ENCODE results near the gene TANC1.
"Not testable (repeated sequence)": the region's sequence is repeated elsewhere in the genome, so short reads cannot be mapped to it uniquely, and the experiment has no call there.

The TANC1 gene

DNA sequence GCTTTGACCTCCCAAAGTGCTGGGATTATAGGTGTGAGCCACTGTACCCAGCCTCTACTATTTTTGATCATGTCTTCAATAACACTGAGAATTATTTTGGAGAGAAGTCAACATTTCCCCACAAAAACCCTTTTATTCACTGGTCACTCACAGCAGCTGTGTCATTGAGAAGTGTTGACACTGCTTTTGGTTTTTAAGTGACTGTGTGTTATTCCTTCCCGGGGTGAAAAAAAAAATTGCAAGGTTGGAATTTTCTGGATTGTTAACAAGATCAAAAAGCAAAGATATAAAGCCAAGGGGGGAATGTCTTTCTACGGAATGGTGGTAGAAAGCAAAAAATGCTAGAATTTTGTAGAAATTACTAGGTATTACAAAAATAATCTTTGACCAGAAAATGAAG is 61.5 kb downstream of the TANC1 start:
- no peak for DNase-seq (ENCODE audit: low read depth)

DNA sequence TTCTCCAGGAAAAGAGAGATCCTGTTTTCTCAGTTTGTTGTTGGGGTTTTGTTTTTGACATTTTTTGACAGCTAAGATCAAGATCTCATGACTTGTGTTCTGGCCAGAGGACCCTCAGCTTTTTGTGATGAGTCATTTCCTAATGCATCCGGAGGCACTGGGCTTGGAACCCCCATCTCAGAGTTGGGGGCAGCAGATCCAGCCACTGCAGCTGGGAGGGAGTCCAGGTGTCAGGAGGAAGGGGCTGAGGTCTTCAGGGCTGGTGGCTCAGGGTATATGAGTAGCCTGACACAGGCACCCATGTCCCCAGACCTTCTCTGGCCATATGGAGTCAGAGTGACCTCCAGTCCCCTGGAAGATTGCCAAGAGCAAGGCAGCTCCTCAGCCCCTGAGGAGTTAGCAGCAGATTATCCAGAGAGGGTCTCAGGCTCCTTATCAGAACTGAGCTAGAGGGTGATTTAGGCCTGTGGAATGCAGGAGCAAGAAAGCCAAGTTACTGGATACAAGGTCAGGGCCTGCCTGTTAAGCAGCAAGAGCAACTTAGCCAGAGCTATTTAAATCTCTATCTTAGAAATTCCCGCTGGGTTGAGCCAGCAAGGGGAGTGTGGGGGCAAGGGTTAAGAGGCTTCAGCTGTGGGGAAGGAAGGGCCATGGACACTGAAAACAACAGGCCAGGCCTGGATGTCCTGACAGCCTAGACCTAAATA is 62.4 kb downstream of the TANC1 start:
- no peak for DNase-seq (ENCODE audit: low read depth)

DNA sequence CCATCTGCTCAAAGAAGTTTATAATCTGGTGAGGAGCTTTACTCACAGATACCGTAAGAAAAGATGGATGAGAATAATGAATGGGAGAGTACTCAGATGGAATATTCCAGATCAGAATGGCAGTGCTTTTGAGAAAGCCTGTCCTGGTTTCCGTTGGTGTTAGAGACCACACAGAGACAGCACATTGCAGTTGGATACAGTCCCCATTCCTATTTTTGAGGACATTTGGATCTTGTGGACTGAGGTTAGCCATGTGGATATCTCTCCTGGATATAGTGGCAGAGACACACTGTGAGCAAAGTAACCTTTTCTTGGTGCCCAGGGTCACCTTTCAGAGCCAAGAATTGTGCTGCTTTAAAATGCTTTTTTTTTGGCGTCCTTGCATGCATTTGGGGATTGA is 63.7 kb downstream of the TANC1 start:
- no peak for DNase-seq (ENCODE audit: low read depth)

DNA sequence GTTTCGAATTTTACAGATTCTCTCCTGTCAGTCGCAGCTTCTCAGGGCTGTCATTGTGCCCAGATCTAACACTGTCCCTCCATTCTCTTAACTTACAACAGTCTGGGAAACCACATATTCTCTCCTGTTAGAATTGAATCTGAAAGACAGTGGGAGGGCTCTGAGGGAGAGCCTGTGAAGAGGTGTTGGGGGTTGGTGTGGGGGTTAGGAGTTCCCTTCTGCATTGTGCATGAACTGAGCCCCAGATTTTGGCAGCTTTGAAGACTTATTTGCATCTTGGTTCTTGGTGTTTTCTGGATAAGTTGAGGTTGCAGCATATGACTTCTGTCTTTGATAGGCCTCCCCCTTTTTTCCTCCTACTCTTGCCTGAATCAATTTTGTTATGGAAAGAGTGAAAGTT is 64.1 kb downstream of the TANC1 start:
- no peak for DNase-seq (ENCODE audit: low read depth)

DNA sequence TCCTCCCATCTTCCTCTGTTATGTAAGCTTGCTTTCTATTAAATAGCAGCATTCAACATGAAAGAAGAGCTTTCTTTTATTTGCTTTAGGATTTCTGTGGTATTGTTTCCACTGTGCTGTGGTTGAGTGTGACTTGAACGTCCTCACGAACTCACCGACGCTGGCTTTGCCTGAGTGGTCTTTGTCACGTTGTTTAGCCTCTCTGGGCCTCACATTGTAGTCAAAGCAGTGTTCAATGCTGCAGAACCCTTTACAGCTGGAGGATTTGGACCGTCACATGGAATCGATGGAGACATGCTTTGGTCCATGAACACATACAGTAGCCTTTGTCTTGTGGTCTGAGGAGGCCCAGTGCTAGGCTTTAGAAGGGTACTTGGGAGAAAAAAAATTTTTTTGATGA is 66.3 kb downstream of the TANC1 start:
- no peak for DNase-seq (ENCODE audit: low read depth)

DNA sequence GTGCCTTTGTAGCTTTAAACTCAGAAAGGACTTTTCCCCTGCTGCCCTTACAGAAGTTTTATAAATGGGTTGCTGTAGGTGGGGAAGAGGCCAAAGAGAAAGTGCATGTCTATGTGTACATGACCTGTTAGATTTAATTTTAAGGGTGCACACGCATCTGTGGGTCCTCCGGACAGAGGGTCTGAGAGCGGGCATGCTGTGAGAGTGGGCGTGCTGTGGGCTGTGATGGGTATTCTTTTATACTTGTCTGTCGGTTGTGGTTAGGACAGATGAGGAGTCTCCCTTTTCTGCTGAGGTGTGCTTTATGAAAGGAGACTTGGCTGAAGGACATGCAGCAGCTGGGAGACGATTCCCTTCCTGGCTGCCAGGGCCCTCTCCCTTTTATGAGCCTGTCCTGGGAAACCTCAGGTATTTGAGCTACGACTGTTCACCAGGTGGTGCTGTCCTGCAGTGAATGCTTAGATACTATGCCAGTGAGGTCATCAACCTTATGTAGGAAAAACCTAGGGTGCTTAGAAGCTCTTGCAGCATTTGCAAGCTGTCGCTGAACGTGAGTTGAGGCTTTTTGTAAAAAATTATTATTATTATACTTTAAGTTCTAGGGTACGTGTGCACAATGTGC is 67.5 kb downstream of the TANC1 start:
- no peak for DNase-seq (ENCODE audit: low read depth)

DNA sequence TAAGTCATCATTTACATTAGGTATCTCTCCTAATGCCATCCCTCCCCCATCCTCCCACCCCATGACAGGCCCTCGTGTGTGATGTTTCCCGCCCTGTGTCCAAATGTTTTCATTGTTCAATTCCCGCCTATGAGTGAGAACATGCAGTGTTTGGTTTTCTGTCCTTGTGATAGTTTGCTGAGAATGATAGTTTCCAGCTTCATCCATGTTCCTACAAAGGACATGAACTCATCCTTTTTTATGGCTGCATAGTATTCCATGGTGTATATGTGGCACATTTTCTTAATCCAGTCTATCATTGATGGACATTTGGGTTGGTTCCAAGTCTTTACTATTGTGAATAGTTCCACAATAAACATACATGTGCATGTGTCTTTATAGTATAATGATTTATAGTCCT is 68.0 kb downstream of the TANC1 start:
- not testable (repeated sequence) for DNase-seq (ENCODE audit: low read depth)

DNA sequence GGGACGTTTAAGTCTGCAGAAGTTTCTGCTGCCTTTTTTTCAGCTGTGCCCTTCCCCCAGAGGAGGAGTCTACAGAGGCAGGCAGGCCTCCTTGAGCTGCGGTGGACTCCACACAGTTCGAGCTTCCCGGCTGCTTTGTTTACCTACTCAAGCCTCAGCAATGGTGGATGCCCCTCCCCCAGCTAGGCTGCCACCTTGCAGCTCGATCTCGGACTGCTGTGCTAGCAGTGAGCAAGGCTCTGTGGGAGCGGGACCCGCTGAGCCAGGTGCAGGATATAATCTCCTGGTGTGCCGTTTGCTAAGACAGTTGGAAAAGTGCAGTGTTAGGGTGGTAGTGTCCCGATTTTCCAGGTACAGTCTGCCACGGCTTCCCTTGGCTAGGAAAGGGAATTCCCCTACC is 72.9 kb downstream of the TANC1 start:
- DNase-seq (ENCODE audit: low read depth), result not testable (repeated sequence)

DNA sequence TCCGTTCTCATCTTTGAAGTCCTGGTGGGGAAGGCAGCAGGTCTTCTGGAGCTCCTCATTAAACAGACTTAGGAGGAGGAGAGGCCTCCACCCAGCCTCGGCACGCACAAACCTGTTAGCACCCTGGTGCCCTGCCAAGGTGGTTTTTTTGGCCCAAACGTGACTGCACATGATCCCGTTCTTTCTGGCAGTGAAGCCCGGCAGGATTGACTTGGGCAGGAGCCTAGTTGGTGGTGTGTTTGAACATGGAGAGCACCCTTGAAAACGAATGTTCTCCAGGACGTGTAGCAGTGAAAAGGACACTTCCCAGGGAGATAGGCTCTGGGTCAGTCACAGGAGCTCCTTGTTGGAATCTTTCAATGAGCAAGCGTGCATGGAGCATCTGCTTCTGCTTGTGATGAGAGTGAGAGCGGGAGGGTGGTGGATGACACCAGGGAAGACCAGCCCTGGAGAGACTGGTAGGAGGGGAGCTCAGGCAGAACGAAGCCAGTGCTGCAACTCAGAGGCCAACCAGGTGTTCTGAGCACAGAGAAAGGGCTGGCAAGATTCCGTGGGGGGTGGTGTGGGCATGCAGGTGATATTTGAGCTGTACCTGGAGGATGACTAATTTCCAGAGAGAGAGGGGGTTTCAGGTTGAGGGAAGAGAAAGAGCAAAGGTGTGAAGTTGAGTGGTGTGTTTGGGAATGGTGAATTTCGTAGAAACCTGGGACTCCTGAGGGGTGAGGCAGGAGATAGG is 73.8 kb downstream of the TANC1 start:
- DNase-seq (ENCODE audit: low read depth), result no peak

DNA sequence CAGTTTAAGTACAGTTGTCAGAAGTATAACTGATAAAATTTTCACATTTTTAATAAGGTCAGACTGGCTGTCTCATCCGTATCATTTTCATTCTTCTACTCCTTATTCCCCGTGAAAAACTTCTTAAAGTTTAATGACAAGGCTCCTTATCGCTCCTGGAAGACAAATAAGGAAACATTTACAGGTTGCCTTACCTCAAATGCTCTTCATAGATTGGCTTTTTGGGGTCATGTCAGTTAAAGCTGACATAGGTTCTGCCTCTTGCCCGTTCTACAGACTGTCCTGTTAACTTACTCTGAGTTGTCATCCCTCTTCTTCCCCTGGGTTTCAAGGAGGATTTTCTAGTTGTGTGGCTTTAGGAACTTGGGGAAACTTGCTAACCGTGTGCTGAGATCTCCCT is 75.3 kb downstream of the TANC1 start:
- DNase-seq (ENCODE audit: low read depth), result no peak

DNA sequence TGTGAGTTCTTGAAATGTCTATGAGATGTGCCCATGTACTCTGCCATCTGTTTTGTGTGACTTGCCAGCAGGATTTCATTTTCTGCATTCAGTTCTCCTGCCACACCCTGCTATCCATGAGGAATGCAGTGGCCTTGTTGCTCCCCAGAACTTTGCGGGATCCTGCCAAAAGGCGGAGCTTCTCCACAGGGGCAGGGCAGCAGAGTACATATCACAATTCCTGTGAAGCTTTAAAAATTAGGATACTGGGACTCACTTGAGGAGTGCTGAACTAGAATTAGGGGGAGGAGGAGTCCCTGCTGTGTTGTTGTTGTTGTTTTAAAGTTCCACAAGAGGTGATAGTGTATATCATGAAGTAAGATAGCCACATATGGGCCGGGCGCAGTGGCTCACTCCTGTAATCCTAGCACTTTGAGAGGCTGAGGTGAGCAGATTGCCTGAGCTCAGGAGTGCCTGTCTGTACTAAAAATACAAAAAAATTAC is 76.4 kb downstream of the TANC1 start:
- DNase-seq (ENCODE audit: low read depth), result no peak

DNA sequence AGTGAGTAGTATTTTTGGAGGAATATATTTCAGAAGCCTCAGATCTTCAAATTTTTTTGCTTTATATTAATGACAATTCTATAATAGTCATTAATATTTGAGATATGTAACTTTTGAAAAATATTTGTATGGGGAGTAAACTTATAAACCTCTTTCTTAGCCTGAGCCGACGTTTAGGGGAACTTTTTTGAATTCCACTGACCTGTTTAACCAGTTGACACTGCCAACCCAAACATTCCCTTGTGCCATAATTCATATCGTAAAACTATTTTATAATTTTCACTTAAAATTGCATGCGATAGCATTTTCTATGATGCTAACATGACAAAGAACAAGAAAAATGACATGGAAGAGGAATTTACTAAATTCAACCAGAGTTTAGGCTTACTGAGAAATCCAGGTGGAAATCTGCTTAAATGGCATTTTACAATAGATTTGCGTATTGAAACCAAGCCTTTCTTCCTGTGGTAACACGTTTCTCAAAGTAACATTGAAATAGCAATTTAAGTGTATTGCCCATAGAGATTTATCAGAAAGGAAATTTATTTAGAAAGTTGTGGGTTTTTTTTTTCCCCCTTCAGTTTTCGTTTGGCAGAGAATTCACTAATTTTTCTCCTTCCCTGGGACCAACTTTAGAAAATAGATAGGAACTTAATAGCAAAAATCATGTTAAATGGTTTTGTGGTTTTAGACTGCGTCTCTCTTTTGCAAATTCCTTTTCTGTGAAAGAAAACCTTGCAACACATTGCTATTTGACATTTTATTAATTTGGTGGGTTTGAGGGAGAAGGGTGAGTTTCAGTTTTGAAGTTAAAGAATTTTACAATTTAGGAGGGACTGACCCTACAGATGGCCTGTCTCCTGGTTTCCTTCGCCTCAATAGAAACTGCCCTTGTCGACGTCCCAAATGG is 77.4 kb downstream of the TANC1 start:
- DNase-seq (ENCODE audit: low read depth), result no peak

DNA sequence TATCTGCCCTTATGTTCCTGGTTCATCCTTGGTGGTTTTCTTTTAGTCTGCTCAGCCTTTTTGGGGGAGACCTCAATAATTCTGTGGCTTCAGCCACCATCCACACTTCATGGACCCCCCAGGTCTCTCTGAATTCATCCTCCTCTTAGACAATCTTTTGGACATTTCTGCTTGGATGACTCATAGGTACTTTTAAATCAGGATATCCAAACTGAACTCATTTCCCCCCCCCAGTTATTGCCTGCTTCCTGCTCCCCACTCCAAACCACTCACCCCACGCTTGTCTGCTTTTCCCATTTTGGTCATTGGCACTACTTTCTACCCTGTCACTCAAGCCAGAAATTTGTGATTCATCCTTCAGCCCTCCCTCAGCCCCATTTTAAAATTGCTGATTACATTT is 78.5 kb downstream of the TANC1 start:
- DNase-seq (ENCODE audit: low read depth), result no peak

DNA sequence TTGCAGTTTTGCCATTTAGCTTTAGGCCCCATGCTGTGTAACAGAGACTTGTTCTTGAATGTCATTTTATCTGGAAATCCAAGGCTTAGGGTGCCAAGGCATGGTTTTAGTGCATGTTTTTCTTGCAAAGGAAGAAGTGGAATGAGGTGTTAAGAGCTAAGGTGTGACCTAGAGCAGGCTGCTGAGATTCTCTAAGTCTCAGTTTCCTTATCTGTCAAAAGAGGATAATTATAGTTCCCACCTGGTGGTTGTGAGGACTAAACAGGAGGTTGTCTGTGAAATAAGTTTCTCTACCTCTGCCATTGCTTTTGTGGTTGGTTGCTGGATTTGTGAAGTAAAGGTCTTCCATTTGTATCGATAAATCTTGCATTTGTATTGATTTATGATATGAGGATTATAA is 82.0 kb downstream of the TANC1 start:
- no peak for DNase-seq (ENCODE audit: low read depth)

DNA sequence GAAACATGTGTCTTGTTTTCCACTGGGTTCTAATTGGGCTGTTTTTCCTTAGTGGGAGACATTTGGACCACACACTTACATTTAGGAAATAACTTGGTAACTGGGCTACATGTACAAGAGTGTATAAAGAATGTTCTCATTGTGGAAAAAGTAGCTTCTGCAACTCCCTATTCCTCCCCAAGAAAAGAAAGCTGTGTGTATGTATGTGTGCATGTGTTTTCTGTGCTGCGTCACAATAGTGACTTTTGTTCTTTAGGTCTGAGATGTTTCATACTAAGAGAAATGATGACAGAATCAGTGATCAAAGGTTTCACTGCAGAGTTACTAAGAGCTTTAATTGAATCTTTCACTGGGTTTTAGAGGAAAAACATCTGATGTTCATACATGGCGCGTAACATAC is 82.7 kb downstream of the TANC1 start:
- no peak for DNase-seq (ENCODE audit: low read depth)

DNA sequence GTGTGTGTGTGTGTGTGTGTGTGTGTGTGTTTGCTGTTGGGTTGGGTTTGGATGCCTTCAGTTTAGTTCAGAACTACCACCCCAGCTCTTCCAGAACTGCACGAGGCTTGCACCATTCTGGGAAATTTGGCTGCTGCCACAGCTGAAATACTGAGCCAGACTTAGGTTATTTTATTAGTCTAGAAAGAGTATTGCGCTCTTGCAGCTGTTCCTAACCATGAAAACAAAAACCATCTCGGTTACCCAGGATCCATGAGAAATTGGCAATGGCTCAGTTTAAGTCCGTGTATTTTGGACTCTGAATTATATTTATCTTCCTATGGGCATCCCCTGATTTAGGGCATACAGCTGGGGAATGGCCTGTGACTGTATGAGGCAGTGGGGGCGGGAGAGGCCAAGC is 83.2 kb downstream of the TANC1 start:
- no peak for DNase-seq (ENCODE audit: low read depth)

DNA sequence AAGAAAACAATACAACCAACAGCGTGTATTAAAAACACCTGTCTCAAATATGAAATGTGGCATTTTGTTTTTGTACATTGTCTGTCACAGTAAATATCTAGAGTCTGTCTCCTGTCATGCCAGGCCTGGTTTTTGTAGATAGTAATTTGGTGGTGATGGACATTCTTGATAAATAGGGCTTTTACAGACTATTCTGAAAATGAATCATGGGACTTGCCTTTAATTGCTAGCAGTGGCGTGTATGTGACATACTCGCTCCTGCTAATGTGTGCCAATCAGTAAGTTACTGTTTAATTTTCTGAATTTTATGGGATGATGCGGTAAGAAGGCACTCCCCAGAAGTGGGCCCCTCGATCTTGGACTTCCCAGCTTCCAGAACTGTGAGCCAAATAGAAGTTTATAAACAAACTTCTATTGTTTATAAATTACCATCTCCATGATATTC is 83.7 kb downstream of the TANC1 start:
- DNase-seq (ENCODE audit: low read depth), result no peak

DNA sequence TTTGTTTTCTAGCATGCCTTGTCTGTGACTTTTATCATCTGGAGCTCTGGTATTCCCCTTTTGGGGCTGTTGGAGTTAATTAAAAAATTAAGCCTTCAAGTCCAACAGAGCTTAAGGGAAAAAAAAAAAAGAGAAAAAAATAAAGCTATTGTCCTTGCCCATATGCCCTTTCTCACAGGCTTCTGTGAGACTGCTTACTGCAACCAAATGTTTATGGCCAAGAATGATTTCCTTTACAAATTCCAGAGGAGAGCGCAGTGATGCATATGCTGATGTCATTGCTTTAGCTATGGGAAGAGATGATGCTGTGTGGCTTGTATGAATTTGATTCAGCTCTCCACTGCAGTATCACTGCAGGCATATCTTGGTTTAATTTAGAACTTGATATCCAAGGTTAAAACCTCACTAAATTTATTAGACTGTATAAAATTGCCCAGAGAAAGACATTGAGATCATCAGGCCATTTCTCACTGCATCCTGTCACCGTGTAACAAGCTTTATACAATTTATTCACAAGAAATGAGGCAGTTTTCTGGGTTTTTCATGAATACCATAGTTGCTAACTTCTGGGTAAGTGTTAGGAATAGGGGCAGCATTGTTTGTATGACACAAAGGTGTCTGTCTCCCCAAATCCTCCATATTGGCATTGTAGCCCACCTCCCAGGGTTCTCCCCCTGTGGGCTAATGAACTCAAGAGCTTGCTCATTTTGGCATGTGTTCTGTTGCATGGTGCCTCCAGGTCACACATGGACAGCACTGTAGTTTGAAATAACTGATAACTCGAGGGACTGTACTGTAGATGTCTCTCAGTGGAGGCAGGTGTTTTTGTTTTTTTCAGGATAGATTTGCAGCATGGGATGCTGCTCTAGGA is 85.0 kb downstream of the TANC1 start:
- DNase-seq (ENCODE audit: low read depth), result no peak

DNA sequence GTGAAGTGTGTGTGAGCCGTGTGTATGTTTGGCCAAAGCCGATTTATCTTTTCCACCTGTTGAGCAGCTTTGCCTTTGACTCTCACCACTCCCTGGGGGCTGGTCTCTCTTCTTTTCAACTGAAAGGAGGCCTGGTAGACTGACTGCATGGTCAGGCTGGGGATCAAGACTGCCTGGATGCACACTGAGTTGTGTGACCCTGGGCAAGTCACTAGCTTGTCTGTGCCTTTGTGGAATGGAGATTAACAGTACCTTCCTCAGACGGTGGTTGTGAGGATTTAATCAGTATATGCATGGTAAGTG is 85.5 kb downstream of the TANC1 start:
- no peak for DNase-seq (ENCODE audit: low read depth)

DNA sequence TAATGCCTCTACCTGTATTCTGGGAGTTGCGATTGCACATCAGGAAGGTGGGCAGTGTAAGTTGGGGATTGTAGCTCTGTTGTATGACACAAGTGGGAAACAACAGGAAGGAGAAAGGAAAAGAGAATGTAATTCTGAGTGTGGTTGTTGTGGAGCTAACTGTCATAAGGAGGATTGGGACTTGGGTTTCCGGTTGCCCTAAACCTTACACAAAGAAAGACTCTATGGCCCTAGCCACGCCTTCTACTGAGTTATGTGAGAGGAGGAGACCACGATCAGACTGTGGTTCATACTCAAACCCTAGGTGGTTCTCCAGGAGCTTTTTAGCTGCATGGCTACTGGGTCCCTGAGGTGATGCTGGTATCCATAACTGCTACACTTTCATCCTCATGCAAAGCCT is 86.5 kb downstream of the TANC1 start:
- no peak for DNase-seq (ENCODE audit: low read depth)

DNA sequence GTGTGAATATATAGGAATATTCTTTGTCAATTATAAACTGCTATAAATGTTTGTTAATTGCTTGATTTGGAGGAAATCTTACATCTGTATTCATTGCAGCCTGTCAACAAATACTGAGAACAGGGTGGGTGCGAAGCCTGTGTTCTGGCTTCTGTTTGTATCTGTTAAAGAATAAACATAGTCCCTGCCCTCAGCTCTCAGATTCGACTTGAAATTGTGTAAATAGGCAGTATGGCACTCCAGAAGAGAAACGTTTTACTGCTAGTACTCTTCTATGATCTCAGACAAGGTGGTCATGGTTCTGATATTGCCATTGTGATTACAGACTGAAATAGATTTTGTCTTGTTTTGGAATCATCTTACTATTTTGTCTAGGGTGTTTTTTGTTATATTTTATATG is 92.1 kb downstream of the TANC1 start:
- DNase-seq (ENCODE audit: low read depth), result no peak

Measured in activated gamma-delta T cell treated with anti-CD3 and anti-CD28 coated beads, Interleukin-2, amount 50 U/mL, for 16 hours (primary cell).